ENCODE results near the gene TNFSF4. TPM values are rescaled to one million over a fixed set of nuclear protein-coding genes. Genes with fewer than 3 reads are reported as not detected.
"Not testable (repeated sequence)": the region's sequence is repeated elsewhere in the genome, so short reads cannot be mapped to it uniquely, and the experiment has no call there.

Gene TNFSF4
- polyA plus RNA-seq, 1 donor = 2.5 TPM

- no peak for DNase-seq
Measured at GRCh38 chr1:173161510-173162221, 45.5 kb downstream of the TNFSF4 start.

- not testable (repeated sequence) for DNase-seq
Measured at GRCh38 chr1:173153964-173154363, 53.2 kb downstream of the TNFSF4 start.

- no peak for DNase-seq
Measured at GRCh38 chr1:173153503-173153902, 53.6 kb downstream of the TNFSF4 start.

GRCh38 chr1:173152598-173152997 is 54.5 kb downstream of the TNFSF4 start:
- DNase-seq = no peak

GRCh38 chr1:173150795-173151194 is 56.3 kb downstream of the TNFSF4 start:
- DNase-seq = no peak

- DNase-seq = no peak
Measured at GRCh38 chr1:173149887-173150286, 57.2 kb downstream of the TNFSF4 start.

GRCh38 chr1:173148971-173149370 is 58.2 kb downstream of the TNFSF4 start:
- no peak for DNase-seq

- no peak for DNase-seq
Measured at GRCh38 chr1:173148545-173148944, 58.6 kb downstream of the TNFSF4 start.

GRCh38 chr1:173140733-173141132 is 66.4 kb downstream of the TNFSF4 start:
- DNase-seq = no peak

- DNase-seq = no peak
Measured at GRCh38 chr1:173139706-173140105, 67.4 kb downstream of the TNFSF4 start.

- DNase-seq = no peak
Measured at GRCh38 chr1:173137107-173137706, 69.9 kb downstream of the TNFSF4 start.

- no peak for DNase-seq
Measured at GRCh38 chr1:173134800-173135199, 72.3 kb downstream of the TNFSF4 start.

- no peak for DNase-seq
Measured at GRCh38 chr1:173134029-173134428, 73.1 kb downstream of the TNFSF4 start.

Other genes with a start within 250 kb of the TNFSF4 start
- 0.22 TPM for gene TNFSF18, start 156.4 kb downstream of the TNFSF4 start, polyA plus RNA-seq (ENCODE audit: insufficient read length)